GM23338 (cell line): ENCODE data around the gene CCDC73. TPM values are rescaled to one million over a fixed set of nuclear protein-coding genes. Genes with fewer than 3 reads are reported as not detected.

Source experiments
- ATAC-seq: fragments of 200-7000 bp; cut with Tn5 transposase; 3 replicates; pipeline ENCODE4 v1.9.1; 2020
- DNase-seq: peaks from one replicate; pipeline ENCODE4 v3.0.0-alpha.2; 2015; ENCODE audit warnings: low spot score
- H2AFZ ChIP-seq: fragments of 200-600 bp; sonication (generic); 2 replicates; pipeline ENCODE4 v1.8.0; 2016; ENCODE audit warnings: antibody characterized with exemption, mild to moderate bottlenecking, moderate library complexity
- H3F3A ChIP-seq: fragments of 200-600 bp; sonication (generic); replicated peaks from 2 replicates; pipeline ENCODE4 v1.8.0; 2017; ENCODE audit warnings: antibody characterized with exemption, mixed run types, low read depth
- H3K27ac ChIP-seq: fragments of 200-600 bp; sonication (generic); 2 replicates; pipeline ENCODE4 v1.6.1; 2016; ENCODE audit warnings: low read depth
- H3K27me3 ChIP-seq: fragments of 200-600 bp; sonication (generic); 2 replicates; pipeline ENCODE4 v1.8.0; 2016; ENCODE audit warnings: mild to moderate bottlenecking, mixed run types, moderate library complexity; ENCODE audit not compliant: insufficient read depth
- H3K36me3 ChIP-seq: fragments of 200-600 bp; sonication (generic); 2 replicates; pipeline ENCODE4 v1.8.0; 2016; ENCODE audit warnings: mild to moderate bottlenecking; ENCODE audit not compliant: insufficient read depth
- H3K4me1 ChIP-seq: fragments of 200-600 bp; sonication (generic); 2 replicates; pipeline ENCODE4 v1.8.0; 2016; ENCODE audit warnings: mild to moderate bottlenecking, moderate library complexity; ENCODE audit not compliant: insufficient read depth
- H3K4me2 ChIP-seq: fragments of 200-600 bp; sonication (generic); 2 replicates; pipeline ENCODE4 v1.7.1; 2017; ENCODE audit warnings: mixed run types
- H3K4me3 ChIP-seq: fragments of 200-600 bp; sonication (generic); 2 replicates; pipeline ENCODE4 v1.6.1; 2016; ENCODE audit warnings: mixed run types
- H3K79me2 ChIP-seq: fragments of 200-600 bp; sonication (generic); replicated peaks from 2 replicates; pipeline ENCODE4 v1.8.0; 2017; ENCODE audit warnings: mild to moderate bottlenecking; ENCODE audit not compliant: insufficient read depth
- H3K9me2 ChIP-seq: fragments of 200-600 bp; sonication (generic); 2 replicates; pipeline ENCODE4 v1.8.0; 2017; ENCODE audit not compliant: insufficient read depth
- H4K20me1 ChIP-seq: fragments of 200-600 bp; sonication (generic); replicated peaks from 2 replicates; pipeline ENCODE4 v1.8.0; 2017; ENCODE audit warnings: mild to moderate bottlenecking; ENCODE audit not compliant: insufficient read depth
- H3K27ac Mint-ChIP-seq: 2 replicates; pipeline ENCODE4 v1.8.0; 2020; ENCODE audit warnings: inconsistent platforms, mild to moderate bottlenecking, moderate library complexity, mixed read lengths
- H3K27me3 Mint-ChIP-seq: 3 replicates; pipeline ENCODE4 v1.8.0; 2022; ENCODE audit warnings: low read depth, mild to moderate bottlenecking, moderate library complexity, mixed read lengths, inconsistent platforms; ENCODE audit not compliant: insufficient read depth, poor library complexity
- H3K36me3 Mint-ChIP-seq: 3 replicates; pipeline ENCODE4 v1.8.0; 2021; ENCODE audit warnings: low read depth, mild to moderate bottlenecking, inconsistent platforms, moderate library complexity, mixed read lengths
- H3K4me1 Mint-ChIP-seq: 3 replicates; pipeline ENCODE4 v1.8.0; 2020; ENCODE audit warnings: mild to moderate bottlenecking, inconsistent platforms, mixed read lengths
- H3K4me3 Mint-ChIP-seq: 3 replicates; pipeline ENCODE4 v1.8.0; 2021; ENCODE audit warnings: moderate library complexity, mild to moderate bottlenecking, inconsistent platforms, mixed read lengths
- H3K9me3 Mint-ChIP-seq: 3 replicates; pipeline ENCODE4 v1.8.0; 2020; ENCODE audit warnings: moderate library complexity, mild to moderate bottlenecking, inconsistent platforms, mixed read lengths
- EZH2 ChIP-seq: fragments of 200-600 bp; sonication (generic); IDR thresholded peaks from one replicate; pipeline ENCODE4 v1.8.0; 2017; ENCODE audit warnings: antibody characterized with exemption, mild to moderate bottlenecking, low read depth; ENCODE audit not compliant: unreplicated experiment
- EZH2phosphoT487 ChIP-seq: fragments of 200-600 bp; sonication (generic); IDR thresholded peaks from one replicate; pipeline ENCODE4 v1.8.1; 2018; ENCODE audit warnings: antibody characterized with exemption; ENCODE audit not compliant: unreplicated experiment
- NANOG ChIP-seq: IDR thresholded peaks from 2 replicates; pipeline ENCODE4 v1.6.1; 2016; ENCODE audit warnings: antibody characterized with exemption, borderline replicate concordance
- POLR2AphosphoS5 ChIP-seq: IDR thresholded peaks from 2 replicates; pipeline ENCODE4 v1.6.1; 2016; ENCODE audit warnings: antibody characterized with exemption, low read depth
- STAT1 ChIP-seq: IDR thresholded peaks from one replicate; pipeline ENCODE4 v1.6.1; 2016; ENCODE audit warnings: antibody characterized with exemption; ENCODE audit not compliant: unreplicated experiment
- ZNF331 ChIP-seq: fragments of 250-450 bp; sonication (Bioruptor Pico); IDR thresholded peaks from 2 replicates; pipeline ENCODE4 v1.5.0; 2020; ENCODE audit warnings: low read depth, mild to moderate bottlenecking, moderate library complexity
- polyA plus RNA-seq: library from polyadenylated mRNA; unstranded; fragments of >200 nt; fragmentation: Nextera tagmentation; extraction: Ambion mirVana; gene quantifications from 2 replicates; pipeline ENCODE4 v1.2.1, GENCODE V29; 2016
- total RNA-seq: library from RNA; depleted of rRNA; stranded (reverse); fragments of >200 nt; shearing (Covaris generic); gene quantifications from 2 replicates; pipeline ENCODE4 v1.2.3, GENCODE V29; 2014
- TF ChIP-seq, protein P1 (sequence below): IDR thresholded peaks from 2 replicates; pipeline ENCODE4 v1.6.1; 2016; ENCODE audit warnings: antibody characterized with exemption
- TF ChIP-seq, protein P2 (sequence below), 2 experiments: fragments of 200-600 bp in 1 of 2; sonication (generic) in 1 of 2; conservative IDR thresholded peaks; 2 replicates each; pipeline versions ENCODE4 v1.5.1 to v1.6.1; 2016 to 2017; ENCODE audit warnings: antibody characterized with exemption in 2 of 2, low read depth in 2 of 2, mild to moderate bottlenecking in 2 of 2, moderate library complexity in 1 of 2
- TF ChIP-seq, protein P3 (sequence below): IDR thresholded peaks from one replicate; pipeline ENCODE4 v1.6.1; 2018; ENCODE audit warnings: antibody characterized with exemption; ENCODE audit not compliant: unreplicated experiment
- TF ChIP-seq, protein P4 (sequence below): fragments of 250-450 bp; sonication (Bioruptor Pico); IDR thresholded peaks from 2 replicates; pipeline ENCODE4 v1.5.0; 2020; ENCODE audit warnings: mild to moderate bottlenecking, moderate library complexity

Gene CCDC73
- total and polyA plus RNA-seq, 2 experiments from 2014 or later = 0.06 TPM; not detected in 1

DNA sequence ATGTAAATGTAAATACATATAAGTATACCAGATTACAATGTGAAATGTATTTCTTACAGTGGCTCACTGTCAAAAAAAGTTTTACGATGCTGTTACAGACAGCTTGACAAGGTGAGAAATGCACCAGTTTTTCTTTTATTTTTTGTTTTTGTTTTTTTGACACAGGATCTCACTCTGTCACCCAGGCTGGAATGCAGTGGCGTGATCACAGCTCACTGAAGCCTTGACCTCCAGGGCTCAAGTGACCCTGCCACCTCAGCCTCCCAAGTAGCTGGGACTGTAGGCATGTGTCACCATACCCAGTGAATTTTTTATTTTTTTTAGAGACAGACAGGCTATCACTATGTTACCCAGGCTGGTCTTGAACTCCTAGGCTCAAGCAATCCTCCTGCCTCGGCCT is 9.2 kb downstream of the CCDC73 start (continued):
- TF ChIP-seq, protein P1, sequence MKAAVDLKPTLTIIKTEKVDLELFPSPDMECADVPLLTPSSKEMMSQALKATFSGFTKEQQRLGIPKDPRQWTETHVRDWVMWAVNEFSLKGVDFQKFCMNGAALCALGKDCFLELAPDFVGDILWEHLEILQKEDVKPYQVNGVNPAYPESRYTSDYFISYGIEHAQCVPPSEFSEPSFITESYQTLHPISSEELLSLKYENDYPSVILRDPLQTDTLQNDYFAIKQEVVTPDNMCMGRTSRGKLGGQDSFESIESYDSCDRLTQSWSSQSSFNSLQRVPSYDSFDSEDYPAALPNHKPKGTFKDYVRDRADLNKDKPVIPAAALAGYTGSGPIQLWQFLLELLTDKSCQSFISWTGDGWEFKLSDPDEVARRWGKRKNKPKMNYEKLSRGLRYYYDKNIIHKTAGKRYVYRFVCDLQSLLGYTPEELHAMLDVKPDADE = no peak
- TF ChIP-seq, protein P2, sequence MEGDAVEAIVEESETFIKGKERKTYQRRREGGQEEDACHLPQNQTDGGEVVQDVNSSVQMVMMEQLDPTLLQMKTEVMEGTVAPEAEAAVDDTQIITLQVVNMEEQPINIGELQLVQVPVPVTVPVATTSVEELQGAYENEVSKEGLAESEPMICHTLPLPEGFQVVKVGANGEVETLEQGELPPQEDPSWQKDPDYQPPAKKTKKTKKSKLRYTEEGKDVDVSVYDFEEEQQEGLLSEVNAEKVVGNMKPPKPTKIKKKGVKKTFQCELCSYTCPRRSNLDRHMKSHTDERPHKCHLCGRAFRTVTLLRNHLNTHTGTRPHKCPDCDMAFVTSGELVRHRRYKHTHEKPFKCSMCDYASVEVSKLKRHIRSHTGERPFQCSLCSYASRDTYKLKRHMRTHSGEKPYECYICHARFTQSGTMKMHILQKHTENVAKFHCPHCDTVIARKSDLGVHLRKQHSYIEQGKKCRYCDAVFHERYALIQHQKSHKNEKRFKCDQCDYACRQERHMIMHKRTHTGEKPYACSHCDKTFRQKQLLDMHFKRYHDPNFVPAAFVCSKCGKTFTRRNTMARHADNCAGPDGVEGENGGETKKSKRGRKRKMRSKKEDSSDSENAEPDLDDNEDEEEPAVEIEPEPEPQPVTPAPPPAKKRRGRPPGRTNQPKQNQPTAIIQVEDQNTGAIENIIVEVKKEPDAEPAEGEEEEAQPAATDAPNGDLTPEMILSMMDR (conservative IDR thresholded peaks at IDR 0.05; ENCODE audit: low read depth in 2 of 2) = no peak
- TF ChIP-seq EZH2 (no peak), STAT1 (no peak), ZNF331 (no peak), NANOG (no peak)
- TF ChIP-seq, protein P3, sequence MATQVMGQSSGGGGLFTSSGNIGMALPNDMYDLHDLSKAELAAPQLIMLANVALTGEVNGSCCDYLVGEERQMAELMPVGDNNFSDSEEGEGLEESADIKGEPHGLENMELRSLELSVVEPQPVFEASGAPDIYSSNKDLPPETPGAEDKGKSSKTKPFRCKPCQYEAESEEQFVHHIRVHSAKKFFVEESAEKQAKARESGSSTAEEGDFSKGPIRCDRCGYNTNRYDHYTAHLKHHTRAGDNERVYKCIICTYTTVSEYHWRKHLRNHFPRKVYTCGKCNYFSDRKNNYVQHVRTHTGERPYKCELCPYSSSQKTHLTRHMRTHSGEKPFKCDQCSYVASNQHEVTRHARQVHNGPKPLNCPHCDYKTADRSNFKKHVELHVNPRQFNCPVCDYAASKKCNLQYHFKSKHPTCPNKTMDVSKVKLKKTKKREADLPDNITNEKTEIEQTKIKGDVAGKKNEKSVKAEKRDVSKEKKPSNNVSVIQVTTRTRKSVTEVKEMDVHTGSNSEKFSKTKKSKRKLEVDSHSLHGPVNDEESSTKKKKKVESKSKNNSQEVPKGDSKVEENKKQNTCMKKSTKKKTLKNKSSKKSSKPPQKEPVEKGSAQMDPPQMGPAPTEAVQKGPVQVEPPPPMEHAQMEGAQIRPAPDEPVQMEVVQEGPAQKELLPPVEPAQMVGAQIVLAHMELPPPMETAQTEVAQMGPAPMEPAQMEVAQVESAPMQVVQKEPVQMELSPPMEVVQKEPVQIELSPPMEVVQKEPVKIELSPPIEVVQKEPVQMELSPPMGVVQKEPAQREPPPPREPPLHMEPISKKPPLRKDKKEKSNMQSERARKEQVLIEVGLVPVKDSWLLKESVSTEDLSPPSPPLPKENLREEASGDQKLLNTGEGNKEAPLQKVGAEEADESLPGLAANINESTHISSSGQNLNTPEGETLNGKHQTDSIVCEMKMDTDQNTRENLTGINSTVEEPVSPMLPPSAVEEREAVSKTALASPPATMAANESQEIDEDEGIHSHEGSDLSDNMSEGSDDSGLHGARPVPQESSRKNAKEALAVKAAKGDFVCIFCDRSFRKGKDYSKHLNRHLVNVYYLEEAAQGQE = no peak

DNA sequence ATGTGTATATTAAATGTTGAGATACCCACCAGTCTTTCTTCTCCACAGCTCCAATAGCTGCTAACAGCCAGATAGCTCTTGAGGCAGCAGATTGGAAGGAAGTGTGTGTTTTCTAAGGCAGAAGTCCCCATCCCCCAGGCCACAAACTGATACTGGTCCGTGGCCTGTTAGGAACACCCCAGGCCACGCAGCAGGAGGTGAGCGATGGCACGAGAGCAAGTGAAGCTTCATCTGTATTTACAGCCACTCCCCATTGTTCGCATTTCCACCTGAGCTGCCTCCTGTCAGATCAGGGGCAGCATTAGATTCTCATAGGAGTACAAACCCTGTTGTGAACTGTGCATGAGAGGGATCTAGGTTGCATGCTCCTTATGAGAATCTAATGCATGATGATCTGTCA is 12.7 kb downstream of the CCDC73 start:
- Histone ChIP-seq H3K9me2 (no peaks in the 10 kb centered on the region), H3K27me3 (no peaks in the 10 kb centered on the region), H3K79me2 (no peaks in the 10 kb centered on the region), H2AFZ (no peak overlapping the region), H3K4me3 (no peak overlapping the region), H4K20me1 (no peaks in the 10 kb centered on the region), H3F3A (no peaks in the 10 kb centered on the region), H3K4me1 (no peaks in the 10 kb centered on the region), H3K4me2 (no peak overlapping the region), H3K36me3 (no peaks in the 10 kb centered on the region), H3K27ac (no peak overlapping the region)
- no peaks in the 10 kb centered on the region for H3K4me1 Mint-ChIP-seq
- no peak overlapping the region for H3K27ac Mint-ChIP-seq
- no peaks in the 10 kb centered on the region for H3K9me3 Mint-ChIP-seq
- no peaks in the 10 kb centered on the region for H3K36me3 Mint-ChIP-seq
- no peaks in the 10 kb centered on the region for H3K27me3 Mint-ChIP-seq
- H3K4me3 Mint-ChIP-seq = no peak overlapping the region
- ATAC-seq = no peak
- no peak for DNase-seq
- TF ChIP-seq, protein P1 = no peak
- TF ChIP-seq EZH2 (no peak), EZH2phosphoT487 (no peak), POLR2AphosphoS5 (no peak)
- TF ChIP-seq, protein P4, sequence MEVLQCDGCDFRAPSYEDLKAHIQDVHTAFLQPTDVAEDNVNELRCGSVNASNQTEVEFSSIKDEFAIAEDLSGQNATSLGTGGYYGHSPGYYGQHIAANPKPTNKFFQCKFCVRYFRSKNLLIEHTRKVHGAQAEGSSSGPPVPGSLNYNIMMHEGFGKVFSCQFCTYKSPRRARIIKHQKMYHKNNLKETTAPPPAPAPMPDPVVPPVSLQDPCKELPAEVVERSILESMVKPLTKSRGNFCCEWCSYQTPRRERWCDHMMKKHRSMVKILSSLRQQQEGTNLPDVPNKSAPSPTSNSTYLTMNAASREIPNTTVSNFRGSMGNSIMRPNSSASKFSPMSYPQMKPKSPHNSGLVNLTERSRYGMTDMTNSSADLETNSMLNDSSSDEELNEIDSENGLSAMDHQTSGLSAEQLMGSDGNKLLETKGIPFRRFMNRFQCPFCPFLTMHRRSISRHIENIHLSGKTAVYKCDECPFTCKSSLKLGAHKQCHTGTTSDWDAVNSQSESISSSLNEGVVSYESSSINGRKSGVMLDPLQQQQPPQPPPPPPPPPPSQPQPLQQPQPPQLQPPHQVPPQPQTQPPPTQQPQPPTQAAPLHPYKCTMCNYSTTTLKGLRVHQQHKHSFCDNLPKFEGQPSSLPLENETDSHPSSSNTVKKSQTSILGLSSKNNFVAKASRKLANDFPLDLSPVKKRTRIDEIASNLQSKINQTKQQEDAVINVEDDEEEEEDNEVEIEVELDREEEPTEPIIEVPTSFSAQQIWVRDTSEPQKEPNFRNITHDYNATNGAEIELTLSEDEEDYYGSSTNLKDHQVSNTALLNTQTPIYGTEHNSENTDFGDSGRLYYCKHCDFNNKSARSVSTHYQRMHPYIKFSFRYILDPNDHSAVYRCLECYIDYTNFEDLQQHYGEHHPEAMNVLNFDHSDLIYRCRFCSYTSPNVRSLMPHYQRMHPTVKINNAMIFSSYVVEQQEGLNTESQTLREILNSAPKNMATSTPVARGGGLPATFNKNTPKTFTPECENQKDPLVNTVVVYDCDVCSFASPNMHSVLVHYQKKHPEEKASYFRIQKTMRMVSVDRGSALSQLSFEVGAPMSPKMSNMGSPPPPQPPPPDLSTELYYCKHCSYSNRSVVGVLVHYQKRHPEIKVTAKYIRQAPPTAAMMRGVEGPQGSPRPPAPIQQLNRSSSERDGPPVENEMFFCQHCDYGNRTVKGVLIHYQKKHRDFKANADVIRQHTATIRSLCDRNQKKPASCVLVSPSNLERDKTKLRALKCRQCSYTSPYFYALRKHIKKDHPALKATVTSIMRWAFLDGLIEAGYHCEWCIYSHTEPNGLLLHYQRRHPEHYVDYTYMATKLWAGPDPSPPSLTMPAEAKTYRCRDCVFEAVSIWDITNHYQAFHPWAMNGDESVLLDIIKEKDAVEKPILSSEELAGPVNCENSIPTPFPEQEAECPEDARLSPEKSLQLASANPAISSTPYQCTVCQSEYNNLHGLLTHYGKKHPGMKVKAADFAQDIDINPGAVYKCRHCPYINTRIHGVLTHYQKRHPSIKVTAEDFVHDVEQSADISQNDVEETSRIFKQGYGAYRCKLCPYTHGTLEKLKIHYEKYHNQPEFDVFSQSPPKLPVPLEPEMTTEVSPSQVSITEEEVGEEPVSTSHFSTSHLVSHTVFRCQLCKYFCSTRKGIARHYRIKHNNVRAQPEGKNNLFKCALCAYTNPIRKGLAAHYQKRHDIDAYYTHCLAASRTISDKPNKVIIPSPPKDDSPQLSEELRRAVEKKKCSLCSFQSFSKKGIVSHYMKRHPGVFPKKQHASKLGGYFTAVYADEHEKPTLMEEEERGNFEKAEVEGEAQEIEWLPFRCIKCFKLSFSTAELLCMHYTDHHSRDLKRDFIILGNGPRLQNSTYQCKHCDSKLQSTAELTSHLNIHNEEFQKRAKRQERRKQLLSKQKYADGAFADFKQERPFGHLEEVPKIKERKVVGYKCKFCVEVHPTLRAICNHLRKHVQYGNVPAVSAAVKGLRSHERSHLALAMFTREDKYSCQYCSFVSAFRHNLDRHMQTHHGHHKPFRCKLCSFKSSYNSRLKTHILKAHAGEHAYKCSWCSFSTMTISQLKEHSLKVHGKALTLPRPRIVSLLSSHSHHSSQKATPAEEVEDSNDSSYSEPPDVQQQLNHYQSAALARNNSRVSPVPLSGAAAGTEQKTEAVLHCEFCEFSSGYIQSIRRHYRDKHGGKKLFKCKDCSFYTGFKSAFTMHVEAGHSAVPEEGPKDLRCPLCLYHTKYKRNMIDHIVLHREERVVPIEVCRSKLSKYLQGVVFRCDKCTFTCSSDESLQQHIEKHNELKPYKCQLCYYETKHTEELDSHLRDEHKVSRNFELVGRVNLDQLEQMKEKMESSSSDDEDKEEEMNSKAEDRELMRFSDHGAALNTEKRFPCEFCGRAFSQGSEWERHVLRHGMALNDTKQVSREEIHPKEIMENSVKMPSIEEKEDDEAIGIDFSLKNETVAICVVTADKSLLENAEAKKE (CRISPR knock-in tag) = no peak
